ENCODE results near the gene PTPN11.

PTPN11 gene

GRCh38 chr12:112427760-112428159 is 9.0 kb downstream of the PTPN11 start:
- peaks cover 37% of the 10 kb centered on the region for H4K20me1 ChIP-seq (ENCODE audit: insufficient read depth, low read length, poor library complexity, severe bottlenecking)
- H3K4me2 ChIP-seq (ENCODE audit: low read depth, low read length, poor library complexity, severe bottlenecking) = no peak overlapping the region
- no peaks in the 10 kb centered on the region for H3K27me3 ChIP-seq (ENCODE audit: insufficient read depth, low read length, poor library complexity, severe bottlenecking)
- no peaks in the 10 kb centered on the region for H3K36me3 ChIP-seq (ENCODE audit: insufficient read depth, low read length)
- H3F3A ChIP-seq (ENCODE audit: low read depth) = no peaks in the 10 kb centered on the region
- peaks cover 89% of the 10 kb centered on the region for H3K79me2 ChIP-seq (ENCODE audit: insufficient read depth, low read length)
- no peak overlapping the region for H2AFZ ChIP-seq (ENCODE audit: low read length)
- H3K4me3 ChIP-seq (ENCODE audit: low read length, poor library complexity, severe bottlenecking) = no peak overlapping the region
- TF ChIP-seq, protein P1, sequence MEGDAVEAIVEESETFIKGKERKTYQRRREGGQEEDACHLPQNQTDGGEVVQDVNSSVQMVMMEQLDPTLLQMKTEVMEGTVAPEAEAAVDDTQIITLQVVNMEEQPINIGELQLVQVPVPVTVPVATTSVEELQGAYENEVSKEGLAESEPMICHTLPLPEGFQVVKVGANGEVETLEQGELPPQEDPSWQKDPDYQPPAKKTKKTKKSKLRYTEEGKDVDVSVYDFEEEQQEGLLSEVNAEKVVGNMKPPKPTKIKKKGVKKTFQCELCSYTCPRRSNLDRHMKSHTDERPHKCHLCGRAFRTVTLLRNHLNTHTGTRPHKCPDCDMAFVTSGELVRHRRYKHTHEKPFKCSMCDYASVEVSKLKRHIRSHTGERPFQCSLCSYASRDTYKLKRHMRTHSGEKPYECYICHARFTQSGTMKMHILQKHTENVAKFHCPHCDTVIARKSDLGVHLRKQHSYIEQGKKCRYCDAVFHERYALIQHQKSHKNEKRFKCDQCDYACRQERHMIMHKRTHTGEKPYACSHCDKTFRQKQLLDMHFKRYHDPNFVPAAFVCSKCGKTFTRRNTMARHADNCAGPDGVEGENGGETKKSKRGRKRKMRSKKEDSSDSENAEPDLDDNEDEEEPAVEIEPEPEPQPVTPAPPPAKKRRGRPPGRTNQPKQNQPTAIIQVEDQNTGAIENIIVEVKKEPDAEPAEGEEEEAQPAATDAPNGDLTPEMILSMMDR (conservative IDR thresholded peaks at IDR 0.05; ENCODE audit: low read length) = no peak
- no peak for TF ChIP-seq EZH2phosphoT487 (IDR thresholded peaks at IDR 0.05; ENCODE audit: borderline replicate concordance)
- H3K9ac ChIP-seq (ENCODE audit: low read depth, low read length, poor library complexity, severe bottlenecking) = no peak overlapping the region
- no peaks in the 10 kb centered on the region for H3K9me3 ChIP-seq (ENCODE audit: insufficient read depth, low read depth, low read length)
- peaks cover 23% of the 10 kb centered on the region for H3K4me1 ChIP-seq (ENCODE audit: insufficient read depth, low read length, poor library complexity, severe bottlenecking)
- H3K9me2 ChIP-seq (replicated peaks; ENCODE audit: low read depth, low read length) = no peaks in the 10 kb centered on the region

DNA sequence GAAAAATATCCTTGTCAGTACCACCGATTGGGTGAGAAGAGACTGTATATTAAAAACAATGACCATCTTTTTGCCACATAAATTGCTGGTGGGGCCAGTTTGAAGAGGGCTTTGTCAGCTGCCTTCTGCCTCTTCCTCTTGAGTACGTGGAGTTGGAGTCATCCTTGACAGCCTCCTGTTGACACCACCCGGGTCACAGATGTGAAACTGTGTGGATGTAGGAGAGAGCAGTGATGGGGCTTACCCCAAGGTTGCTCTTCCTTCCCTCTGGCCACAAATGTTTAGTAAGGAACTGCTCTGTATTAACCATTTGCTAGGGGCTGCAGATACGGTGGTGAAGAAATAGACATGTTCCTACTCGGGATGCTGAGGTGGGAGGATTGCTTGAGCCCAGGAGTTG is 12.2 kb downstream of the PTPN11 start:
- Histone ChIP-seq H3K36me3 (ENCODE audit: insufficient read depth, low read length) (no peaks in the 10 kb centered on the region), H3K9me2 (replicated peaks; ENCODE audit: low read depth, low read length) (no peaks in the 10 kb centered on the region), H3K79me2 (ENCODE audit: insufficient read depth, low read length) (peaks cover 71% of the 10 kb centered on the region), H3K4me3 (ENCODE audit: low read length, poor library complexity, severe bottlenecking) (no peak overlapping the region), H3K4me1 (ENCODE audit: insufficient read depth, low read length, poor library complexity, severe bottlenecking) (peaks cover 11% of the 10 kb centered on the region), H3K4me2 (ENCODE audit: low read depth, low read length, poor library complexity, severe bottlenecking) (no peak overlapping the region), H3K27me3 (ENCODE audit: insufficient read depth, low read length, poor library complexity, severe bottlenecking) (no peaks in the 10 kb centered on the region), H3K9me3 (ENCODE audit: insufficient read depth, low read depth, low read length) (no peaks in the 10 kb centered on the region), H2AFZ (ENCODE audit: low read length) (no peak overlapping the region), H3F3A (ENCODE audit: low read depth) (no peaks in the 10 kb centered on the region), H4K20me1 (ENCODE audit: insufficient read depth, low read length, poor library complexity, severe bottlenecking) (peaks cover 24% of the 10 kb centered on the region), H3K9ac (ENCODE audit: low read depth, low read length, poor library complexity, severe bottlenecking) (no peak overlapping the region)
- TF ChIP-seq, protein P1 (conservative IDR thresholded peaks at IDR 0.05; ENCODE audit: low read length) = no peak
- no peak for TF ChIP-seq EZH2phosphoT487 (IDR thresholded peaks at IDR 0.05; ENCODE audit: borderline replicate concordance)

GRCh38 chr12:112431965-112432364 is 13.2 kb downstream of the PTPN11 start:
- peak overlapping the region; percentile 34 for H3K4me2 ChIP-seq (ENCODE audit: low read depth, low read length, poor library complexity, severe bottlenecking)
- no peak overlapping the region for H2AFZ ChIP-seq (ENCODE audit: low read length)

More at GRCh38 chr12:112431965-112432364, 13.2 kb downstream of the PTPN11 start:
- peaks cover 61% of the 10 kb centered on the region for H3K79me2 ChIP-seq (ENCODE audit: insufficient read depth, low read length)
- H3F3A ChIP-seq (ENCODE audit: low read depth) = no peaks in the 10 kb centered on the region
- no peak overlapping the region for H3K9ac ChIP-seq (ENCODE audit: low read depth, low read length, poor library complexity, severe bottlenecking)
- no peak overlapping the region for H3K4me3 ChIP-seq (ENCODE audit: low read length, poor library complexity, severe bottlenecking)
- H3K27me3 ChIP-seq (ENCODE audit: insufficient read depth, low read length, poor library complexity, severe bottlenecking) = no peaks in the 10 kb centered on the region
- peaks cover 11% of the 10 kb centered on the region for H3K4me1 ChIP-seq (ENCODE audit: insufficient read depth, low read length, poor library complexity, severe bottlenecking)
- H3K9me3 ChIP-seq (ENCODE audit: insufficient read depth, low read depth, low read length) = no peaks in the 10 kb centered on the region
- H3K9me2 ChIP-seq (replicated peaks; ENCODE audit: low read depth, low read length) = no peaks in the 10 kb centered on the region
- no peaks in the 10 kb centered on the region for H3K36me3 ChIP-seq (ENCODE audit: insufficient read depth, low read length)
- TF ChIP-seq EZH2phosphoT487 (IDR thresholded peaks at IDR 0.05; ENCODE audit: borderline replicate concordance) = no peak
- TF ChIP-seq, protein P1 (conservative IDR thresholded peaks at IDR 0.05; ENCODE audit: low read length) = no peak
- peaks cover 29% of the 10 kb centered on the region for H4K20me1 ChIP-seq (ENCODE audit: insufficient read depth, low read length, poor library complexity, severe bottlenecking)
